Amygdala (tissue), 56 donors: ENCODE measurements around the gene PCDHA12.
"Not testable (repeated sequence)": the region's sequence is repeated elsewhere in the genome, so short reads cannot be mapped to it uniquely, and the experiment has no call there.

Experiments
- DNase-seq, 56 donors: peaks; one replicate each; lab custom pipeline; 2025; lab: John Stamatoyannopoulos, UW

Gene PCDHA12

GRCh38 chr5:140857177-140857986 is 17.7 kb upstream of the PCDHA12 start:
- no peak for DNase-seq

GRCh38 chr5:140857987-140858240 is 17.2 kb upstream of the PCDHA12 start:
- DNase-seq: no peak

GRCh38 chr5:140862441-140863295 is 12.4 kb upstream of the PCDHA12 start:
- DNase-seq: no peak

- peak in 2 of 56 donors; percentile 17 to 44 for DNase-seq
Observed at GRCh38 chr5:140868721-140869554, 6.2 kb upstream of the PCDHA12 start, which contains the start of gene PCDHA11. Gene PCDHA11, plus strand, starts transcription at chr5:140868957. Its CDS starts 147 bp downstream, at chr5:140869104.

- no peak for DNase-seq
Observed at GRCh38 chr5:140869555-140869886, 5.6 kb upstream of the PCDHA12 start.

GRCh38 chr5:140870221-140871201 is 4.6 kb upstream of the PCDHA12 start:
- no peak for DNase-seq

- DNase-seq: not testable (repeated sequence)
Observed at GRCh38 chr5:140876541-140877261, 1.6 kb downstream of the PCDHA12 start.

- DNase-seq: no peak
Observed at GRCh38 chr5:140877262-140877581, 2.1 kb downstream of the PCDHA12 start.

- DNase-seq: peak in 3 of 56 donors; percentile 14 to 40 (median 19)
Observed at GRCh38 chr5:140881889-140882590, 6.9 kb downstream of the PCDHA12 start, which contains the start of gene PCDHA13. Gene PCDHA13, plus strand, starts transcription at chr5:140882124. Its CDS starts 145 bp downstream, at chr5:140882269.

GRCh38 chr5:140882591-140882899 is 7.4 kb downstream of the PCDHA12 start:
- DNase-seq: peak in 3 of 56 donors; percentile 7 to 22 (median 18)

GRCh38 chr5:140883373-140883772 is 8.3 kb downstream of the PCDHA12 start:
- DNase-seq: no peak

- no peak for DNase-seq
Observed at GRCh38 chr5:140883927-140884697, 9.0 kb downstream of the PCDHA12 start.

GRCh38 chr5:140916325-140916724 is 41.2 kb downstream of the PCDHA12 start:
- DNase-seq: no peak

GRCh38 chr5:140923601-140924000 is 48.5 kb downstream of the PCDHA12 start:
- no peak for DNase-seq

- DNase-seq: peak in 4 of 56 donors; percentile 26 to 28 (median 28)
Observed at GRCh38 chr5:140925806-140926442, 50.8 kb downstream of the PCDHA12 start, which contains the start of gene PCDHAC1. Gene PCDHAC1, plus strand, starts transcription at chr5:140926299. Its CDS starts 594 bp downstream, at chr5:140926893.

- peak in 54 of 56 donors; percentile 8 to 86 (median 57) for DNase-seq
Observed at GRCh38 chr5:140926443-140927227, 51.5 kb downstream of the PCDHA12 start.
